ENCODE results near the gene N4BP2. TPM values are rescaled to one million over a fixed set of nuclear protein-coding genes. Genes with fewer than 3 reads are reported as not detected.
A peak's percentile ranks its signal among the peaks of the same experiment; 100 is the strongest.

Gene N4BP2
- total RNA-seq, 1 donor from 2014 or later, result 9.8 TPM

DNA sequence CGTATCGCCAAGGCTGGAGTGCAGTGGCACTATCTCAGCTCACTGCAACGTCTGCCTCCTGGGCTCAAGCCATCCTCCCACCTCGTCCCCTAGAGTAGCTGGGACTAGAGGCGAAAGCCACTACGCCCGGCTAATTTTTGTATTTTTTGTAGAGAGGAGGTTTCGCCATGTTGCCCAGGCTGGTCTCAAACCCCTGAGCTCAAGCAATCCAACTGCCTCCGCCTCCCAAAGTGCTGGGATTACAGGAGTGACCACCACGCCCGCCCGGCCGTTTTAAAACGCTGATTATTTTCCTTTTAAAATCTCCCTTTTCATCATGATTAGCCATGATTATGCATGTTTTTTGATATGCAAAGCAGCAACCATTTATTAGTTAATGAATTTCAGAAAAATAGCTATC lies 2.2 kb downstream of the N4BP2 start:
- peaks cover 18% of the 10 kb centered on the region for H3K4me1 ChIP-seq
- TF ChIP-seq, protein P1, sequence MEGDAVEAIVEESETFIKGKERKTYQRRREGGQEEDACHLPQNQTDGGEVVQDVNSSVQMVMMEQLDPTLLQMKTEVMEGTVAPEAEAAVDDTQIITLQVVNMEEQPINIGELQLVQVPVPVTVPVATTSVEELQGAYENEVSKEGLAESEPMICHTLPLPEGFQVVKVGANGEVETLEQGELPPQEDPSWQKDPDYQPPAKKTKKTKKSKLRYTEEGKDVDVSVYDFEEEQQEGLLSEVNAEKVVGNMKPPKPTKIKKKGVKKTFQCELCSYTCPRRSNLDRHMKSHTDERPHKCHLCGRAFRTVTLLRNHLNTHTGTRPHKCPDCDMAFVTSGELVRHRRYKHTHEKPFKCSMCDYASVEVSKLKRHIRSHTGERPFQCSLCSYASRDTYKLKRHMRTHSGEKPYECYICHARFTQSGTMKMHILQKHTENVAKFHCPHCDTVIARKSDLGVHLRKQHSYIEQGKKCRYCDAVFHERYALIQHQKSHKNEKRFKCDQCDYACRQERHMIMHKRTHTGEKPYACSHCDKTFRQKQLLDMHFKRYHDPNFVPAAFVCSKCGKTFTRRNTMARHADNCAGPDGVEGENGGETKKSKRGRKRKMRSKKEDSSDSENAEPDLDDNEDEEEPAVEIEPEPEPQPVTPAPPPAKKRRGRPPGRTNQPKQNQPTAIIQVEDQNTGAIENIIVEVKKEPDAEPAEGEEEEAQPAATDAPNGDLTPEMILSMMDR (IDR thresholded peaks at IDR 0.05), result no peak
- peak overlapping the region; percentile 100 for H3K27ac ChIP-seq
- H3K27me3 ChIP-seq, result no peaks in the 10 kb centered on the region
- DNase-seq, result no peak
- H3K4me3 ChIP-seq, result peak overlapping the region; percentile 85
- H3K36me3 ChIP-seq, result no peaks in the 10 kb centered on the region
- intact Hi-C loops (cut with DNase I), result no loop called here
- ATAC-seq, result no peak
- no peaks in the 10 kb centered on the region for H3K9me3 ChIP-seq

DNA sequence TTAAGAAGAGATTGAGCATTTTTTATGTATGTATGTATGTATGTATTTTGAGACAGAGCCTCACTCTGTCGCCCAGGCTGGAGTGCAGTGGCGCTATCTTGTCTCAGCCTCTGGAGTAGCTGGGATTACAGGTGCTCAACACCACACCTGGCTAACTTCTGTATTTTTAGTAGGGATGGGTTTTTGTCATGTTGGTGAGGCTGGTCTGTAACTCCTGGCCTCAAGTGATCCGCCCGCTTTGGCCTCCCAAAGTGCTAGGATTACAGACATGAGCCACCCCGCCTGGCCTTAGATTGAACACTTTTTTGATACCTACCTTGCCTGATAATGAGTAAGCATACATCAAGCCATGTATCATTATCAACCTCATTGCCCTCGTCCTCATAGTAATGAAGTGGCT lies 2.7 kb downstream of the N4BP2 start:
- TF ChIP-seq, protein P1 (IDR thresholded peaks at IDR 0.05), result no peak
- no peak overlapping the region for H3K4me3 ChIP-seq
- no peaks in the 10 kb centered on the region for H3K27me3 ChIP-seq
- H3K27ac ChIP-seq, result no peak overlapping the region
- DNase-seq (no peak), ATAC-seq (no peak)
- H3K9me3 ChIP-seq, result no peaks in the 10 kb centered on the region
- H3K36me3 ChIP-seq, result no peaks in the 10 kb centered on the region
- intact Hi-C loops (cut with DNase I), result no loop called here
- H3K4me1 ChIP-seq, result peaks cover 18% of the 10 kb centered on the region

DNA sequence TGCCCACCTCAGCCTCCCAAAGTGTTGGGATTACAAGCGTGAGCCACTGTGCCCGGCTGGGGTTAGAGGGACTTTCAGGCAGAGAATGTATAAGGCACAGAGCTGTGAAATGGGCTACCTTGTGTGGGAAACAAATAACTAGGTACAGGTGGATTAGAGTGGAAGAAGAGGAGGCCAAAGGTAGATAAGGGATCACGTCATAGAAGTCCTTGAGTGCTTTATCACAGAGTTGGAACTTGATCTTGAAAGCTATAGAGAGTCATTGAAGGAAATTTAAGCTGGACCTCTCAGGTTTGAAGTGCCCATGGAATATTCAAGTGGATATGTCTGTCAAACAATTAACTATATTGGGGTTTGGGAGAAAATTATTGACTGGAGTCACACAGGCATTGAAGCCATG lies 8.4 kb downstream of the N4BP2 start:
- H3K4me3 ChIP-seq, result no peak overlapping the region
- peaks cover 8% of the 10 kb centered on the region for H3K4me1 ChIP-seq
- DNase-seq (no peak), ATAC-seq (peak; percentile 73)
- no peak overlapping the region for H3K27ac ChIP-seq
- intact Hi-C loops (cut with DNase I), result no loop called here
- TF ChIP-seq, protein P1 (IDR thresholded peaks at IDR 0.05), result no peak
- H3K36me3 ChIP-seq, result no peaks in the 10 kb centered on the region
- no peaks in the 10 kb centered on the region for H3K9me3 ChIP-seq
- H3K27me3 ChIP-seq, result no peaks in the 10 kb centered on the region

DNA sequence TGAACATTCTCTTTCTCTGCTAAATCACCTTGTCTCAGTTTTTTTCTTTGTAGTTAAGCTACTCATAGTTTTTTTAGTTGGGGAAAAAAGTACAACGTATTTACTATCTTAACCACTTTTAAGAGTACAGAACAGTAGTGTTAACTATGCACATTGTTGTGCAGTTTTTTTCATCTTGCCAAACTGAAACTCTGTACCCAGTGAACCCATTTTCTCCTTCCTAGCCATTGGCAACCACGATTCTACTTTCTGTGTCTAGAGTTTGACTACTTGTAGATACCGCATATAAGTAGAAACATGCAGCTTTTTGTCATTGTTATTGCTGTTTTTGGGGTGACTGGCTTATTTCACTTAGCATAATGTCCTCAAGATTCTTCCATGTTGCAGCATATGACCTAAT lies 10.0 kb downstream of the N4BP2 start:
- no peak for ATAC-seq
- Histone ChIP-seq H3K36me3 (no peaks in the 10 kb centered on the region), H3K4me1 (peaks cover 8% of the 10 kb centered on the region), H3K27ac (no peak overlapping the region), H3K27me3 (no peaks in the 10 kb centered on the region), H3K9me3 (no peaks in the 10 kb centered on the region), H3K4me3 (no peak overlapping the region)
- intact Hi-C loops (cut with DNase I), result no loop called here
- DNase-seq, result no peak
- TF ChIP-seq, protein P1 (IDR thresholded peaks at IDR 0.05), result no peak

DNA sequence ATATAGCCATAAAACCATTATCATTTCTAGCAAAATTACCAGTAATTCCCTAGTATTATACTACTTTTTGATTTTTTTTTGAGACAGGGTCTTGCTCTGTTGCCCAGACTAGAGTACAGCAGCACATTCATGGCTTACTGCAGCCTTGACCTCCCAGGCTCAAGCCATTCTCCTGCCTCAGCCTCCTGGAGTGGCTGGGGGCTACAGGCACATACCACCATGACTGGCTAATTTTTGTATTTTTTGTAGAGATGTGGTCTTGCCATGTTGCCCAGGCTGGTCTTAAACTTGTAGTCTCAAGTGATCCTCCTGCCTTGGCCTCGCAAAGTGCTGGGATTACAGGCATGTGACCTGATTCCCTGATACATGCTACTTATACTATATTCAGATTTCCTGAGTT lies 13.7 kb downstream of the N4BP2 start:
- Histone ChIP-seq H3K36me3 (no peaks in the 10 kb centered on the region), H3K4me3 (no peak overlapping the region), H3K9me3 (no peaks in the 10 kb centered on the region), H3K27me3 (no peaks in the 10 kb centered on the region), H3K4me1 (peaks cover 5% of the 10 kb centered on the region), H3K27ac (no peak overlapping the region)
- ATAC-seq (no peak), DNase-seq (no peak)
- TF ChIP-seq, protein P1 (IDR thresholded peaks at IDR 0.05), result no peak
- intact Hi-C loops (cut with DNase I), result no loop called here

DNA sequence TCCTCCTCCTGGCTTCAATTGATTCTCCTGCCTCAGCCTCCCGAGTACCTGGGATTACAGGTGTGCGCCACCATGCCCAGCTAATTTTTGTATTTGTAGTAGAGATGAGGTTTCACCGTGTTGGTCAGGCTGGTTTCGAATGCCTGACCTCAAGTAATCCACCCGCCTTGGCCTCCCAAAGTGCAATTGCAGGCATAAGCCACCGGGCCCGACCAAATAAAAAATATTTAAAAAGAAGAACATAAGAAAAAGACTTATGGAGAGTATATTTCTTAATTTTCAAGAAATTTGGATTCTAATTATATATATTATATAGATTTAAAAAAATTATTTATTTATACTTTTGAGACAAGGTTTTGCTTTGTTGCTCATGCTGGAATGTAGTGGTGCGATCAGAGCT lies 29.8 kb downstream of the N4BP2 start:
- no peaks in the 10 kb centered on the region for H3K27me3 ChIP-seq
- H3K36me3 ChIP-seq, result no peaks in the 10 kb centered on the region
- H3K27ac ChIP-seq, result no peak overlapping the region
- H3K4me3 ChIP-seq, result no peak overlapping the region
- ATAC-seq, result no peak
- intact Hi-C loops (cut with DNase I), result no loop called here
- H3K4me1 ChIP-seq, result no peaks in the 10 kb centered on the region
- TF ChIP-seq, protein P1 (IDR thresholded peaks at IDR 0.05), result no peak
- no peaks in the 10 kb centered on the region for H3K9me3 ChIP-seq
- DNase-seq, result no peak
